Left lung (tissue), 10 donors: ENCODE measurements around the gene IFT122. TPM values are rescaled to one million over a fixed set of nuclear protein-coding genes. Genes with fewer than 3 reads are reported as not detected.

Experiments used
- ATAC-seq: fragments of 200-7000 bp; cut with Tn5 transposase; one replicate; pipeline ENCODE4 v1.9.1; 2020; ENCODE audit warnings: moderate library complexity
- DNase-seq, 4 donors: peaks; one replicate each; pipeline ENCODE4 v3.0.0-alpha.2; 2013 to 2020
- H3K27ac ChIP-seq, 2 donors: fragments of 200-600 bp; sonication (generic) in 1 of 2; one replicate each; pipeline versions ENCODE4 v1.5.0 to v1.8.0; 2020 to 2021
- H3K27me3 ChIP-seq, 2 donors: fragments of 200-600 bp; sonication (generic) in 1 of 2; one replicate each; pipeline versions ENCODE4 v1.5.0 to v1.8.0; 2020 to 2021
- H3K36me3 ChIP-seq, 2 donors: fragments of 200-600 bp; sonication (generic) in 1 of 2; one replicate each; pipeline versions ENCODE4 v1.5.0 to v1.8.0; 2020 to 2021
- H3K4me1 ChIP-seq, 2 donors: fragments of 200-600 bp; one replicate each; pipeline ENCODE4 v1.8.0; 2021
- H3K4me3 ChIP-seq, 2 donors: fragments of 200-600 bp; sonication (generic) in 1 of 2; one replicate each; pipeline versions ENCODE4 v1.5.0 to v1.8.0; 2020 to 2021; ENCODE audit warnings: mild to moderate bottlenecking in 1 of 2
- H3K9me3 ChIP-seq, 2 donors: fragments of 200-600 bp; sonication (generic) in 1 of 2; one replicate each; pipeline versions ENCODE4 v1.5.0 to v1.8.0; 2020 to 2021
- CTCF ChIP-seq, 2 donors: fragments of 200-600 bp; sonication (generic) in 1 of 2; IDR thresholded peaks; one replicate each; pipeline versions ENCODE4 v1.5.0 to v1.8.0; 2021; ENCODE audit warnings: antibody characterized with exemption in 2 of 2
- intact Hi-C, 2 donors: fragments of 100-400 bp; cut with DNase I; formaldehyde crosslinking; loops; one replicate each; pipeline versions ENCODE4 v1.11.2 to v1.14.2; 2022
- polyA plus RNA-seq, 6 donors: library from polyadenylated mRNA; unstranded; fragments of 120-200 nt; gene quantifications; one replicate each; pipeline ENCODE4 v1.2.1, GENCODE V29; 2013; ENCODE audit not compliant: insufficient read length in 6 of 6
- total RNA-seq, 2 donors: library from RNA; stranded (reverse); fragmentation: NEBNext Ultra II Directional; extraction: Animal tissue kit (Norgen Biotek cat#: 25700); gene quantifications; one replicate each; pipeline ENCODE4 v1.2.1, GENCODE V29; 2021
- donor health status: DM: no; HTN: yes; CAD: no.
- donor health status: DM: no; HTN: no; CAD: no.

Gene IFT122
- total and polyA plus RNA-seq, 8 donors = 21.2 to 79.7 (median 71.3) TPM

GRCh38 chr3:129470861-129471260 is 30.8 kb downstream of the IFT122 start:
- TF ChIP-seq CTCF (IDR thresholded peaks at IDR 0.05) = no peak
- intact Hi-C loops = no loop called here

GRCh38 chr3:129473067-129473768 is 33.2 kb downstream of the IFT122 start:
- H3K9me3 ChIP-seq = no peaks in the 10 kb centered on the region
- intact Hi-C loops = no loop called here
- no peak overlapping the region for H3K27ac ChIP-seq
- H3K4me1 ChIP-seq = no peaks in the 10 kb centered on the region
- H3K27me3 ChIP-seq = no peaks in the 10 kb centered on the region
- ATAC-seq (no peak), DNase-seq (no peak)
- H3K36me3 ChIP-seq = peaks cover 0 to 51% of the 10 kb centered on the region in 2 donors
- H3K4me3 ChIP-seq = no peak overlapping the region
- no peak for TF ChIP-seq CTCF (IDR thresholded peaks at IDR 0.05)

More at GRCh38 chr3:129470861-129471260, 30.8 kb downstream of the IFT122 start:
- Histone ChIP-seq H3K27ac (no peak overlapping the region), H3K4me1 (no peaks in the 10 kb centered on the region), H3K4me3 (no peak overlapping the region), H3K36me3 (peaks cover 0 to 34% of the 10 kb centered on the region in 2 donors), H3K27me3 (no peaks in the 10 kb centered on the region), H3K9me3 (no peaks in the 10 kb centered on the region)
- DNase-seq (no peak), ATAC-seq (no peak)

DNA sequence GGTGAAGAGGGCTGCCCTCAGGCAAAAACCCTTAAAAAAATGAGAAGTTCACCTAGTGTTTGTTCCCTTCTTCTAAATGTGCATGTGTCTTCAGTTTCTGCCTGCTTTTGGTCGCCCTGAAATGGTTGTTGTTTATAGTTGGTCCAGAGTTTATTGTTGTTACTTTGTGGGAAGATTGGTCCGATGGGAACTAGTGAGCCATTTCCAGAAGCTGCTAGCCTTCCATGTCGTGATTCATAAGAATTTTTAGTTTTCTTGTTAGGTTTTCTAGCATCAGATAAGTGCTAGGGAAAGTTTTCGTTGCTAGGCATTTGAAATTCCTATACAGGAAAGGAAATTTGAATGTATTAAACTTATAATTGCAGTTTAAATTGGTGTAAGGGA is 33.7 kb downstream of the IFT122 start:
- DNase-seq = no peak
- no peaks in the 10 kb centered on the region for H3K4me1 ChIP-seq
- no peak for TF ChIP-seq CTCF (IDR thresholded peaks at IDR 0.05)
- no peak overlapping the region for H3K27ac ChIP-seq
- no peaks in the 10 kb centered on the region for H3K27me3 ChIP-seq
- H3K36me3 ChIP-seq = peaks cover 0 to 56% of the 10 kb centered on the region in 2 donors
- no peak overlapping the region for H3K4me3 ChIP-seq
- no peaks in the 10 kb centered on the region for H3K9me3 ChIP-seq
- no peak for ATAC-seq
- intact Hi-C loops = no loop called here

DNA sequence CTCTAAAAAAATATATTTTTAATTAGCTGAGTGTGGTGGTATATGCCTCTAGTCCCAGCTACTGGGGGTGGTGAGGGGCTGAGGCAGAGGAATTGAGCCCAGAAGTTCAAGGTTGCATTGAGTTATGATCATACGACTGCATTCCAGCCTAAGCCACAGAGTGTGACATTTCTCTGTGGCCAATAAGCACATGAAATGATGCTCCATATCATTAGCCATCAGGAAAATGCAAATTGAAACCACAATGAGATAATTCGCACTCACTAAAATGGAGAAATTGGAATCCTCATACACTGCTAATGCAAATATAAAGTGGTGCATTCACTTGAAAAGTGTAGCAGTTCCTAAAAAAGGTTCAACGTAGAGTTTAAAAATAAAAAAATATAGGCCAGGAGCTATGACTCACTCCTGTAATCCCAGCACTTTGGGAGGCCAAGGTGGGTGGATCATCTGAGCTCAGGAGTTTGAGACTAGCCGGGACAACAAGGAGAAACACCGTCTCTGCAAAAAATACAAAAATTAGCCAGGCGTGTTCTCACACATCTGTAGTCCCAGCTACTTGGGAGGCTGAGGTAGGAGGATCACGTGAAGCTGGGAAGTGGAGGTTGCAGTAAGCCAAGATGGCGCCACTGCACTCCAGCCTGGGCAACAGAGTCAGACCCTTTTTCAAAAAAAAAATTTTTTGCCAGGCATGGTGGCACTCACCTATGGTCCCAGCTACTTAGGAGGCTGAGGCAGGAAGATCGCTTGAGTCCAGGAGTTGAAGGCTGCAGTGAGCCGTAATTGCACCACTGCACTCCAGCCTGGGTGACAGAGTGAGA is 35.2 kb downstream of the IFT122 start:
- Histone ChIP-seq H3K9me3 (no peaks in the 10 kb centered on the region), H3K4me3 (no peak overlapping the region), H3K27ac (no peak overlapping the region), H3K36me3 (peaks cover 0 to 65% of the 10 kb centered on the region in 2 donors), H3K27me3 (no peaks in the 10 kb centered on the region), H3K4me1 (no peaks in the 10 kb centered on the region)
- DNase-seq = no peak
- TF ChIP-seq CTCF (IDR thresholded peaks at IDR 0.05) = no peak
- ATAC-seq = no peak
- intact Hi-C loops = no loop called here

DNA sequence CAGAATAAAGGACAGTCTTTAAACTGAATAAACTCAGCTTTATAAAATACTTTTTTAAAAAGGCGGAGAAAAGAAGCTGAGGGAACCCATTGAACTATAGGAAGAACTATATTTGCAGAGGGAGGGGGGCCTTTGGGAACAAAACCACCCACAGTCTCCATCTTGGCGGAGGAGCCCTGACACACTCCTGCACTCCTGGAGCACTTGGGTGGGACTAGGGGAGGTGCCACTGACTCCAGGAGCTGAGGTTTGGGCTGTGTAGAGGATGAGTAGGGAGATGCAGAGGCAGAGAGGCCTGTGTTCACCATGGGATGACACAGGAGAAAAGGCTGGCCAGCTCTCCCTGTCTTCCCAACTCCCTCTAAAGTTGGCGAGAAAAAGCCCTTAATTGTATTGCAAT is 35.8 kb downstream of the IFT122 start:
- intact Hi-C loops = no loop called here
- H3K9me3 ChIP-seq = no peaks in the 10 kb centered on the region
- no peak for ATAC-seq
- no peak for DNase-seq
- H3K36me3 ChIP-seq = peaks cover 0 to 69% of the 10 kb centered on the region in 2 donors
- TF ChIP-seq CTCF (IDR thresholded peaks at IDR 0.05) = no peak
- H3K27me3 ChIP-seq = no peaks in the 10 kb centered on the region
- no peaks in the 10 kb centered on the region for H3K4me1 ChIP-seq
- H3K4me3 ChIP-seq = no peak overlapping the region
- no peak overlapping the region for H3K27ac ChIP-seq
